PC-9 (cell line): ENCODE data around the gene SOAT2.

Source experiments
- CTCF ChIP-seq: fragments of 200-600 bp; sonication (generic); conservative IDR thresholded peaks from 2 replicates; pipeline ENCODE4 v1.6.1; 2017; ENCODE audit warnings: mixed run types, antibody characterized with exemption, mild to moderate bottlenecking, moderate library complexity
- EZH2 ChIP-seq: fragments of 200-600 bp; sonication (generic); IDR thresholded peaks from 2 replicates; pipeline ENCODE4 v1.8.0; 2017; ENCODE audit warnings: antibody characterized with exemption, low read depth

DNA sequence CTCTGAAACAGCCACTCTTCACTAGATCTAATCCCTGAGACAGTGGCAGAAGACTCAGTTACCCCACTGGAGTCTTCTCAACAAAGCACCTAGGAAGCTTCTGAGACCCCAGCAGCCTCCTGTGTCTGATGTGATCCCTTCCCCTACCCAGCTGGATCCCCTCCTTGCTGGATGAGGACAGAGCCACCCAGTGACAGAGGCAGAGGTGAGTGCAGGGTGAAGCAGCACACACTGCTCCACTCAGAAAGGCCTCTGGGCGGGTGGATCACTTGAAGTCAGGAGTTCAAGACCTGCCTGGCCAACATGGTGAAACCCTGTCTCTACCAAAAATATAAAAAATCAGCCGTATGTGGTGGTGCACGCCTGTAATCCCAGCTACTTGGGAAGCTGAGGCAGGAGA lies 26.8 kb upstream of the SOAT2 start:
- TF ChIP-seq CTCF = no peak
- TF ChIP-seq EZH2 = no peak
